HG03095 (cell line): Measurements from ENCODE around the gene WEE1.

Source experiments
- ATAC-seq: cut with Tn5 transposase; IDR thresholded peaks from one replicate; pipeline ENCODE4 v1.9.1; 2021; ENCODE audit warnings: moderate library complexity; ENCODE audit not compliant: unreplicated experiment

WEE1 gene

GRCh38 chr11:9565822-9566560, 7.5 kb upstream of the WEE1 start:
- ATAC-seq: peak; percentile 91

- no peak for ATAC-seq
Observed at GRCh38 chr11:9566561-9567063, 6.9 kb upstream of the WEE1 start.

GRCh38 chr11:9567401-9567800, 6.1 kb upstream of the WEE1 start:
- no peak for ATAC-seq

GRCh38 chr11:9568161-9568853, 5.2 kb upstream of the WEE1 start:
- ATAC-seq: no peak

- no peak for ATAC-seq
Observed at GRCh38 chr11:9568854-9569587, 4.4 kb upstream of the WEE1 start.

- ATAC-seq: no peak
Observed at GRCh38 chr11:9569588-9570164, 3.8 kb upstream of the WEE1 start.

GRCh38 chr11:9570313-9571025, 3.0 kb upstream of the WEE1 start:
- ATAC-seq: no peak

- no peak for ATAC-seq
Observed at GRCh38 chr11:9571071-9571762, 2.3 kb upstream of the WEE1 start.

GRCh38 chr11:9571763-9572115, 1.7 kb upstream of the WEE1 start:
- ATAC-seq: no peak

- ATAC-seq: peak; percentile 22
Observed at GRCh38 chr11:9573775-9574621, 528 bp downstream of the WEE1 start.

GRCh38 chr11:9574622-9575259, 1.3 kb downstream of the WEE1 start:
- ATAC-seq: no peak

- no peak for ATAC-seq
Observed at GRCh38 chr11:9575260-9576240, 2.1 kb downstream of the WEE1 start.

- no peak for ATAC-seq
Observed at GRCh38 chr11:9576701-9577381, 3.4 kb downstream of the WEE1 start.

GRCh38 chr11:9577556-9577955, 4.1 kb downstream of the WEE1 start:
- no peak for ATAC-seq

- no peak for ATAC-seq
Observed at GRCh38 chr11:9580894-9581293, 7.4 kb downstream of the WEE1 start.

- ATAC-seq: no peak
Observed at GRCh38 chr11:9581556-9582161, 8.2 kb downstream of the WEE1 start.

GRCh38 chr11:9590717-9591116, 17.2 kb downstream of the WEE1 start:
- ATAC-seq: no peak
